HepG2 (cell line): ENCODE results near the gene RPS25. TPM values are rescaled to one million over a fixed set of nuclear protein-coding genes. Genes with fewer than 3 reads are reported as not detected.
A peak's percentile ranks its signal among the peaks of the same experiment; 100 is the strongest.

Experiments used
- ATAC-seq: fragments of 200-7000 bp; cut with Tn5 transposase; 3 replicates; pipeline ENCODE4 v1.9.1; 2020; ENCODE audit warnings: mild to moderate bottlenecking, moderate library complexity
- BruUV-seq: library from RNA; stranded (reverse); fragments of 400-500 nt; replicated peaks from 2 replicates; lab custom pipeline; 2021; lab: Mats Ljungman, UMichigan
- CTCF ChIA-PET: fragments of 300-600 bp; formaldehyde crosslinking; extraction: SDS; loops from one replicate; lab custom pipeline; 2021; ENCODE audit warnings: low total read pairs, inconsistent platforms, low intra/inter-chr PET ratio; lab: Yijun Ruan, JAX
- POLR2A ChIA-PET: fragments of 350-600 bp; sonication (Branson Sonifier 250); formaldehyde crosslinking; loops from one replicate; lab custom pipeline; 2020; ENCODE audit warnings: antibody characterized with exemption, inconsistent platforms; lab: Yijun Ruan, JAX
- DNase-seq: peaks from one replicate; pipeline ENCODE4 v3.0.0-alpha.2; 2015; ENCODE audit warnings: low spot score
- FAIRE-seq: peaks from 3 replicates; lab custom pipeline; 2011; peaks lifted over from hg19 to GRCh38; lab: Jason Lieb, UNC
- H2AFZ ChIP-seq: one replicate; pipeline ENCODE4 v1.6.1; 2011; ENCODE audit warnings: low read length, inconsistent platforms
- H3K27ac ChIP-seq: fragments of 300-600 bp; 3 replicates; pipeline ENCODE4 v1.8.0; 2011; ENCODE audit warnings: mixed run types, mild to moderate bottlenecking, mixed read lengths, low read length, inconsistent platforms; ENCODE audit not compliant: insufficient read depth; ENCODE audit errors: extremely low read length
- H3K27me3 ChIP-seq, 2 experiments: fragments of 200-600 bp in 1 of 2; 2 replicates in 1 of 2; 3 replicates in 1 of 2; pipeline versions ENCODE4 v1.6.0 to v1.8.0; 2011; ENCODE audit warnings: low read length in 2 of 2, mild to moderate bottlenecking in 2 of 2, moderate library complexity in 2 of 2, inconsistent platforms in 1 of 2; ENCODE audit not compliant: insufficient read depth in 2 of 2, control insufficient read depth in 1 of 2
- H3K36me3 ChIP-seq, 2 experiments: fragments of 200-600 bp in 1 of 2; replicated peaks in 1 of 2; 2 replicates in 1 of 2; 3 replicates in 1 of 2; pipeline versions ENCODE4 v1.5.1 to v1.8.0; 2011; ENCODE audit warnings: low read length in 2 of 2, inconsistent platforms in 1 of 2; ENCODE audit not compliant: insufficient read depth in 2 of 2, control insufficient read depth in 1 of 2
- H3K4me1 ChIP-seq: 2 replicates; pipeline ENCODE4 v1.5.1; 2012; ENCODE audit warnings: low read length, inconsistent platforms; ENCODE audit not compliant: insufficient read depth
- H3K4me2 ChIP-seq: 2 replicates; pipeline ENCODE4 v1.6.0; 2011; ENCODE audit warnings: low read depth, low read length, inconsistent platforms
- H3K4me3 ChIP-seq, 3 experiments: fragments of 200-600 bp in 1 of 3; sonication (generic), shearing (Covaris generic) in 1 of 3; replicated peaks in 1 of 3; 2 replicates each; pipeline ENCODE4 v1.5.1; 2011 to 2016; ENCODE audit warnings: low read length in 3 of 3, inconsistent platforms in 2 of 3, low read depth in 2 of 3, mild to moderate bottlenecking in 2 of 3, control low read depth in 1 of 3, mixed read lengths in 1 of 3; ENCODE audit not compliant: insufficient read depth in 1 of 3
- H3K79me2 ChIP-seq: one replicate; pipeline ENCODE4 v1.6.1; 2011; ENCODE audit warnings: low read length, inconsistent platforms; ENCODE audit not compliant: insufficient read depth
- H3K9ac ChIP-seq: 2 replicates; pipeline ENCODE4 v1.6.0; 2011; ENCODE audit warnings: mild to moderate bottlenecking, low read depth, low read length, inconsistent platforms; ENCODE audit not compliant: insufficient read depth
- H3K9me3 ChIP-seq: 2 replicates; pipeline ENCODE4 v1.5.1; 2012; ENCODE audit warnings: mild to moderate bottlenecking, low read length
- H4K20me1 ChIP-seq: 2 replicates; pipeline ENCODE4 v1.6.0; 2011; ENCODE audit warnings: inconsistent platforms, mild to moderate bottlenecking, low read length, moderate library complexity; ENCODE audit not compliant: insufficient read depth
- ATM ChIP-seq: fragments of 450-650 bp; IDR thresholded peaks from 2 replicates; pipeline ENCODE4 v1.7.1; 2017; ENCODE audit warnings: mild to moderate bottlenecking, borderline replicate concordance
- HIVEP1 ChIP-seq: sonication (generic); formaldehyde crosslinking; IDR thresholded peaks from 2 replicates; pipeline ENCODE4 v1.4.0; 2020; ENCODE audit warnings: mild to moderate bottlenecking, missing genetic modification reagents
- MAFF ChIP-seq: IDR thresholded peaks from 2 replicates; pipeline ENCODE4 v1.6.1; 2011; ENCODE audit warnings: low read depth, low read length, improper control_type of control experiment
- MAFK ChIP-seq, 2 experiments: IDR thresholded peaks in 1 of 2; conservative IDR thresholded peaks in 1 of 2; 2 replicates each; pipeline ENCODE4 v1.6.1; 2011; ENCODE audit warnings: improper control_type of control experiment in 2 of 2, low read length in 2 of 2
- POLR2G ChIP-seq: fragments of 200-400 bp; formaldehyde crosslinking; IDR thresholded peaks from 2 replicates; pipeline ENCODE4 v1.6.1; 2018; ENCODE audit warnings: mild to moderate bottlenecking, low read depth, low read length, moderate library complexity
- ZMYM3 ChIP-seq: sonication (generic); formaldehyde crosslinking; IDR thresholded peaks from 2 replicates; pipeline ENCODE4 v1.5.1; 2020; ENCODE audit warnings: mild to moderate bottlenecking, missing genetic modification reagents
- ZNF274 ChIP-seq: sonication (generic); formaldehyde crosslinking; IDR thresholded peaks from 2 replicates; pipeline ENCODE4 v1.5.1; 2020; ENCODE audit warnings: mild to moderate bottlenecking, missing genetic modification reagents
- ZNF557 ChIP-seq: sonication (generic); formaldehyde crosslinking; IDR thresholded peaks from 2 replicates; pipeline ENCODE4 v1.4.0; 2020; ENCODE audit warnings: missing genetic modification reagents
- WGBS: methylation state at CpG from one replicate; pipeline ENCODE4 v1.1.6; 2017; ENCODE audit warnings: low lambda C conversion rate; 5-methylcytosine and 5-hydroxymethylcytosine counted together
- in situ Hi-C: cut with HindIII; loops from 2 replicates; pipeline ENCODE4 v1.10.0; 2017; ENCODE audit warnings: low pct_unique_long_range_greater_than_20kb; ENCODE audit not compliant: extremely low pct_ligation_motif_present
- intact Hi-C: fragments of 100-400 bp; cut with micrococcal nuclease; formaldehyde crosslinking; loops from one replicate; pipeline ENCODE4 v1.10.0; 2022; ENCODE audit not compliant: unreplicated experiment
- polyA plus RNA-seq, 8 experiments: library from polyadenylated mRNA; depleted of rRNA in 3 of 8; stranded (reverse) in 7 of 8; unstranded in 1 of 8; fragments of >200 nt; fragmentation: Illumina TruSeq in 4 of 8; extraction: Trizol in 4 of 8; gene quantifications; 2 replicates each; pipeline versions ENCODE4 v1.2.1 to v1.2.3, GENCODE V29; 2011 to 2016; ENCODE audit warnings: low read depth in 4 of 8, missing spikeins in 1 of 8, mixed read lengths in 1 of 8; ENCODE audit not compliant: insufficient read depth in 1 of 8
- total RNA-seq, 5 experiments: library from RNA; depleted of rRNA; stranded (reverse); fragments of >200 nt; fragmentation: Illumina TruSeq; extraction: Trizol; gene quantifications; 2 replicates each; pipeline ENCODE4 v1.2.3, GENCODE V29; 2016; ENCODE audit warnings: low read depth in 1 of 5
- TF ChIP-seq, protein P1 (sequence below): sonication (generic); formaldehyde crosslinking; IDR thresholded peaks from 2 replicates; pipeline ENCODE4 v1.9.0; 2021; ENCODE audit warnings: missing genetic modification reagents, borderline replicate concordance

The RPS25 gene
- total and polyA plus RNA-seq, 2 of the 13 experiments (the other 11 are each of a cell fraction or from before 2014, with no cell fraction given), result 839 to 1,415 TPM

GRCh38 chr11:119042927-119043326 lies 24.8 kb upstream of the RPS25 start:
- 82% methylated on average over 9 of the region's 9 CpGs for WGBS
- DNase-seq (no peak), ATAC-seq (peak; percentile 7; the same call in 1 of the 3 replicates), FAIRE-seq (no peak)
- Histone ChIP-seq H3K9me3 (no peaks in the 10 kb centered on the region), H3K27me3 (no peaks in the 10 kb centered on the region; a peak in 1 of 5 replicates), H3K79me2 (no peaks in the 10 kb centered on the region), H3K9ac (no peak overlapping the region), H2AFZ (no peak overlapping the region), H3K27ac (no peak overlapping the region), H4K20me1 (no peaks in the 10 kb centered on the region), H3K4me3 (no peak overlapping the region), H3K36me3 (peaks cover 17 to 18% of the 10 kb centered on the region in 2 experiments), H3K4me2 (no peak overlapping the region), H3K4me1 (peaks cover 9% of the 10 kb centered on the region; the same call in 1 of the 2 replicates)
- intact Hi-C loops (no loop called here), in situ Hi-C loops (no loop called here)
- CTCF ChIA-PET, result no interaction called here
- BruUV-seq, result no TSS peak
- POLR2A ChIA-PET, result interaction anchor here (1.3 to 2.4 kb wide), 5 partner anchors 13 to 64 kb away, joined by 4 to 8 read pairs (median 6); partner anchors contain the start of genes C2CD2L, RPS25, TRAPPC4 and VPS11
- TF ChIP-seq ATM, result no peak
- TF ChIP-seq POLR2G, result 0 out of 2 replicates have a peak, but pooled peaks have one; percentile 35

GRCh38 chr11:119041821-119042514 lies 23.8 kb upstream of the RPS25 start:
- Histone ChIP-seq H3K9me3 (no peaks in the 10 kb centered on the region), H3K36me3 (peaks cover 9 to 11% of the 10 kb centered on the region in 2 experiments), H3K9ac (no peak overlapping the region), H3K27ac (no peak overlapping the region), H3K4me1 (peaks cover 9% of the 10 kb centered on the region; the same call in 1 of the 2 replicates), H3K27me3 (no peaks in the 10 kb centered on the region; a peak in 1 of 5 replicates), H4K20me1 (no peaks in the 10 kb centered on the region), H3K79me2 (no peaks in the 10 kb centered on the region), H3K4me3 (no peak overlapping the region), H3K4me2 (no peak overlapping the region), H2AFZ (no peak overlapping the region)
- CTCF ChIA-PET, result no interaction called here
- BruUV-seq, result no TSS peak
- ATAC-seq (peak; percentile 37; the same call in 2 of the 3 replicates), FAIRE-seq (no peak), DNase-seq (no peak)
- intact Hi-C loops (no loop called here), in situ Hi-C loops (no loop called here)
- TF ChIP-seq MAFK (conservative IDR thresholded peaks at IDR 0.05 in 1 of 2, IDR thresholded peaks at IDR 0.05 in 1 of 2; ENCODE audit: low read length in 2 of 2) (peak; percentile 49 to 71), ZNF274 (CRISPR knock-in tag) (no peak), HIVEP1 (CRISPR knock-in tag) (no peak), MAFF (peak; percentile 43; the same call in 1 of the 2 replicates), ZMYM3 (CRISPR knock-in tag) (no peak), ZNF557 (CRISPR knock-in tag) (no peak)
- TF ChIP-seq, protein P1, sequence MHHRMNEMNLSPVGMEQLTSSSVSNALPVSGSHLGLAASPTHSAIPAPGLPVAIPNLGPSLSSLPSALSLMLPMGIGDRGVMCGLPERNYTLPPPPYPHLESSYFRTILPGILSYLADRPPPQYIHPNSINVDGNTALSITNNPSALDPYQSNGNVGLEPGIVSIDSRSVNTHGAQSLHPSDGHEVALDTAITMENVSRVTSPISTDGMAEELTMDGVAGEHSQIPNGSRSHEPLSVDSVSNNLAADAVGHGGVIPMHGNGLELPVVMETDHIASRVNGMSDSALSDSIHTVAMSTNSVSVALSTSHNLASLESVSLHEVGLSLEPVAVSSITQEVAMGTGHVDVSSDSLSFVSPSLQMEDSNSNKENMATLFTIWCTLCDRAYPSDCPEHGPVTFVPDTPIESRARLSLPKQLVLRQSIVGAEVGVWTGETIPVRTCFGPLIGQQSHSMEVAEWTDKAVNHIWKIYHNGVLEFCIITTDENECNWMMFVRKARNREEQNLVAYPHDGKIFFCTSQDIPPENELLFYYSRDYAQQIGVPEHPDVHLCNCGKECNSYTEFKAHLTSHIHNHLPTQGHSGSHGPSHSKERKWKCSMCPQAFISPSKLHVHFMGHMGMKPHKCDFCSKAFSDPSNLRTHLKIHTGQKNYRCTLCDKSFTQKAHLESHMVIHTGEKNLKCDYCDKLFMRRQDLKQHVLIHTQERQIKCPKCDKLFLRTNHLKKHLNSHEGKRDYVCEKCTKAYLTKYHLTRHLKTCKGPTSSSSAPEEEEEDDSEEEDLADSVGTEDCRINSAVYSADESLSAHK (CRISPR knock-in tag), result no peak
- 55% methylated on average over 4 of the region's 4 CpGs for WGBS
- POLR2A ChIA-PET, result interaction anchor here (0.6 to 2.4 kb wide), 6 partner anchors 14 to 500 kb away, joined by 3 to 8 read pairs (median 6); partner anchors contain the start of genes HMBS, RPS25, TRAPPC4 and VPS11
